ENCODE measurements around the gene MTG1. TPM values are rescaled to one million over a fixed set of nuclear protein-coding genes. Genes with fewer than 3 reads are reported as not detected.

Gene MTG1
- total RNA-seq, 2 donors from 2014 or later = 38.9 to 58.8 TPM

- H3K4me3 Mint-ChIP-seq = no peak overlapping the region
- H3K9me3 Mint-ChIP-seq = no peaks in the 10 kb centered on the region
- H3K36me3 Mint-ChIP-seq (ENCODE audit: low read depth) = no peaks in the 10 kb centered on the region
- no peak overlapping the region for H3K27ac Mint-ChIP-seq
- H3K4me1 Mint-ChIP-seq = no peaks in the 10 kb centered on the region
- no peaks in the 10 kb centered on the region for H3K27me3 Mint-ChIP-seq
- ATAC-seq (replicated peaks) = no peak
Observed at GRCh38 chr10:133355266-133355665, 38.7 kb upstream of the MTG1 start.

GRCh38 chr10:133355991-133356390 lies 38.0 kb upstream of the MTG1 start:
- Mint-ChIP-seq H3K4me1 (no peaks in the 10 kb centered on the region), H3K27ac (no peak overlapping the region), H3K36me3 (ENCODE audit: low read depth) (no peaks in the 10 kb centered on the region), H3K9me3 (no peaks in the 10 kb centered on the region), H3K27me3 (no peaks in the 10 kb centered on the region), H3K4me3 (peak overlapping the region; percentile 53)
- no peak for ATAC-seq (replicated peaks)

- H3K9me3 Mint-ChIP-seq = no peaks in the 10 kb centered on the region
- peak overlapping the region; percentile 53 for H3K4me3 Mint-ChIP-seq
- H3K27me3 Mint-ChIP-seq = no peaks in the 10 kb centered on the region
- peak; percentile 2 for ATAC-seq (replicated peaks)
- H3K27ac Mint-ChIP-seq = no peak overlapping the region
- peaks cover 2% of the 10 kb centered on the region for H3K36me3 Mint-ChIP-seq (ENCODE audit: low read depth)
- peaks cover 2% of the 10 kb centered on the region for H3K4me1 Mint-ChIP-seq
Observed at GRCh38 chr10:133356549-133357284, 37.2 kb upstream of the MTG1 start.

GRCh38 chr10:133357285-133358161 lies 36.4 kb upstream of the MTG1 start, which contains the start of gene FUOM:
Gene FUOM (minus strand): TSS chr10:133358019. CDS start chr10:133358007, 12 bp downstream.
- no peak within 1 kb of the TSS for H3K27ac Mint-ChIP-seq
- no peaks in the 10 kb centered on the region for H3K27me3 Mint-ChIP-seq
- peaks cover 6% of the 10 kb centered on the region for H3K4me1 Mint-ChIP-seq
- H3K4me3 Mint-ChIP-seq = peak within 1 kb of the TSS; percentile 53
- ATAC-seq (replicated peaks) = peak; percentile 87
- no peaks in the 10 kb centered on the region for H3K9me3 Mint-ChIP-seq
- peaks cover 10% of the 10 kb centered on the region for H3K36me3 Mint-ChIP-seq (ENCODE audit: low read depth)

GRCh38 chr10:133358162-133358924 lies 35.6 kb upstream of the MTG1 start:
- H3K9me3 Mint-ChIP-seq = no peaks in the 10 kb centered on the region
- H3K4me1 Mint-ChIP-seq = peaks cover 6% of the 10 kb centered on the region
- no peak for ATAC-seq (replicated peaks)
- peaks cover 18% of the 10 kb centered on the region for H3K36me3 Mint-ChIP-seq (ENCODE audit: low read depth)
- no peaks in the 10 kb centered on the region for H3K27me3 Mint-ChIP-seq
- H3K27ac Mint-ChIP-seq = no peak overlapping the region
- H3K4me3 Mint-ChIP-seq = no peak overlapping the region

GRCh38 chr10:133358925-133359310 lies 35.0 kb upstream of the MTG1 start:
- peaks cover 21% of the 10 kb centered on the region for H3K36me3 Mint-ChIP-seq (ENCODE audit: low read depth)
- H3K4me3 Mint-ChIP-seq = no peak overlapping the region
- ATAC-seq (replicated peaks) = no peak
- H3K27me3 Mint-ChIP-seq = no peaks in the 10 kb centered on the region
- peaks cover 6% of the 10 kb centered on the region for H3K4me1 Mint-ChIP-seq
- H3K9me3 Mint-ChIP-seq = no peaks in the 10 kb centered on the region
- no peak overlapping the region for H3K27ac Mint-ChIP-seq

- peaks cover 26% of the 10 kb centered on the region for H3K36me3 Mint-ChIP-seq (ENCODE audit: low read depth)
- H3K27ac Mint-ChIP-seq = no peak overlapping the region
- H3K27me3 Mint-ChIP-seq = no peaks in the 10 kb centered on the region
- H3K4me1 Mint-ChIP-seq = peaks cover 6% of the 10 kb centered on the region
- ATAC-seq (replicated peaks) = no peak
- H3K4me3 Mint-ChIP-seq = no peak overlapping the region
- H3K9me3 Mint-ChIP-seq = no peaks in the 10 kb centered on the region
Observed at GRCh38 chr10:133359554-133359971, 34.4 kb upstream of the MTG1 start.

- peaks cover 6% of the 10 kb centered on the region for H3K4me1 Mint-ChIP-seq
- ATAC-seq (replicated peaks) = no peak
- H3K9me3 Mint-ChIP-seq = no peaks in the 10 kb centered on the region
- H3K36me3 Mint-ChIP-seq (ENCODE audit: low read depth) = peaks cover 32% of the 10 kb centered on the region
- H3K27me3 Mint-ChIP-seq = no peaks in the 10 kb centered on the region
- H3K4me3 Mint-ChIP-seq = no peak overlapping the region
- no peak overlapping the region for H3K27ac Mint-ChIP-seq
Observed at GRCh38 chr10:133359972-133360610, 33.9 kb upstream of the MTG1 start.

GRCh38 chr10:133361227-133361626 lies 32.7 kb upstream of the MTG1 start:
- Mint-ChIP-seq H3K27ac (peak overlapping the region; percentile 56), H3K4me3 (peak overlapping the region; percentile 12), H3K9me3 (no peaks in the 10 kb centered on the region), H3K36me3 (ENCODE audit: low read depth) (peaks cover 43% of the 10 kb centered on the region), H3K27me3 (no peaks in the 10 kb centered on the region), H3K4me1 (peaks cover 6% of the 10 kb centered on the region)
- ATAC-seq (replicated peaks) = no peak

GRCh38 chr10:133361773-133362441 lies 32.0 kb upstream of the MTG1 start:
- Mint-ChIP-seq H3K27ac (peak overlapping the region; percentile 56), H3K4me1 (peaks cover 6% of the 10 kb centered on the region), H3K4me3 (peak overlapping the region; percentile 12), H3K27me3 (no peaks in the 10 kb centered on the region), H3K36me3 (ENCODE audit: low read depth) (peaks cover 44% of the 10 kb centered on the region), H3K9me3 (no peaks in the 10 kb centered on the region)
- no peak for ATAC-seq (replicated peaks)

GRCh38 chr10:133362846-133363245 lies 31.1 kb upstream of the MTG1 start:
- no peak overlapping the region for H3K4me3 Mint-ChIP-seq
- no peaks in the 10 kb centered on the region for H3K27me3 Mint-ChIP-seq
- peaks cover 6% of the 10 kb centered on the region for H3K4me1 Mint-ChIP-seq
- H3K36me3 Mint-ChIP-seq (ENCODE audit: low read depth) = peaks cover 48% of the 10 kb centered on the region
- H3K9me3 Mint-ChIP-seq = no peaks in the 10 kb centered on the region
- no peak overlapping the region for H3K27ac Mint-ChIP-seq
- no peak for ATAC-seq (replicated peaks)

- Mint-ChIP-seq H3K36me3 (ENCODE audit: low read depth) (peaks cover 67% of the 10 kb centered on the region), H3K4me3 (no peak overlapping the region), H3K4me1 (peaks cover 6% of the 10 kb centered on the region), H3K9me3 (no peaks in the 10 kb centered on the region), H3K27ac (no peak overlapping the region), H3K27me3 (no peaks in the 10 kb centered on the region)
- ATAC-seq (replicated peaks) = no peak
Observed at GRCh38 chr10:133364645-133365431, 29.1 kb upstream of the MTG1 start.
